ENCODE results near the gene CEACAM19.

CEACAM19 gene

GRCh38 chr19:44722131-44723121 lies 51.1 kb downstream of the CEACAM19 start:
- DNase-seq (ENCODE audit: low read depth in 2 of 3, low spot score in 1 of 3) = no peak

GRCh38 chr19:44723299-44723951 lies 52.1 kb downstream of the CEACAM19 start:
- no peak for DNase-seq (ENCODE audit: low read depth in 2 of 3, low spot score in 1 of 3)

GRCh38 chr19:44723952-44724319 lies 52.7 kb downstream of the CEACAM19 start:
- peak; percentile 69 to 72 (median 71) for DNase-seq (ENCODE audit: low read depth in 2 of 3, low spot score in 1 of 3)

- no peak for DNase-seq (ENCODE audit: low read depth in 2 of 3, low spot score in 1 of 3)
Measured at GRCh38 chr19:44725251-44725650, 54.0 kb downstream of the CEACAM19 start.

- no peak for DNase-seq (ENCODE audit: low read depth in 2 of 3, low spot score in 1 of 3)
Measured at GRCh38 chr19:44725684-44726083, 54.4 kb downstream of the CEACAM19 start.

- no peak for DNase-seq (ENCODE audit: low read depth in 2 of 3, low spot score in 1 of 3)
Measured at GRCh38 chr19:44726465-44726864, 55.2 kb downstream of the CEACAM19 start.

GRCh38 chr19:44728178-44728577 lies 56.9 kb downstream of the CEACAM19 start:
- no peak for DNase-seq (ENCODE audit: low read depth in 2 of 3, low spot score in 1 of 3)

- DNase-seq (ENCODE audit: low read depth in 2 of 3, low spot score in 1 of 3) = no peak
Measured at GRCh38 chr19:44729516-44730033, 58.3 kb downstream of the CEACAM19 start.

GRCh38 chr19:44731081-44731480 lies 59.8 kb downstream of the CEACAM19 start:
- no peak for DNase-seq (ENCODE audit: low read depth in 2 of 3, low spot score in 1 of 3)

GRCh38 chr19:44731622-44732021 lies 60.3 kb downstream of the CEACAM19 start:
- DNase-seq (ENCODE audit: low read depth in 2 of 3, low spot score in 1 of 3) = no peak

- DNase-seq (ENCODE audit: low read depth in 2 of 3, low spot score in 1 of 3) = no peak
Measured at GRCh38 chr19:44732235-44733014, 61.1 kb downstream of the CEACAM19 start.

All from stimulated activated CD4-positive, alpha-beta T cell treated with anti-CD3 and anti-CD28 coated beads, Interleukin-12 subunit alpha, Interleukin-12 subunit beta, amount 100 ng/mL, for 48 hours (primary cell).